HEK293 (cell line): ENCODE measurements around the gene FAM110D.

Source experiments
- CTCF ChIA-PET: fragments of 350-600 bp; formaldehyde crosslinking; extraction: SDS; loops from one replicate; lab custom pipeline; 2021; ENCODE audit warnings: antibody characterized with exemption; lab: Yijun Ruan, JAX
- POLR2A ChIA-PET: fragments of 300-600 bp; formaldehyde crosslinking; extraction: SDS; loops from one replicate; lab custom pipeline; 2020; ENCODE audit warnings: antibody characterized with exemption, inconsistent platforms; lab: Yijun Ruan, JAX
- H3K27ac ChIP-seq: fragments of 200-500 bp; sonication (Bioruptor generic); 2 replicates; pipeline ENCODE4 v1.5.1; 2014; ENCODE audit warnings: low read depth, low read length, control low read depth, inconsistent platforms; ENCODE audit errors: extremely low read depth
- H3K36me3 ChIP-seq, 2 experiments: fragments of 200-500 bp in 1 of 2; sonication (Bioruptor generic) in 1 of 2; 1 replicate in 1 of 2; 2 replicates in 1 of 2; pipeline ENCODE4 v1.5.1; 2014 to 2017; ENCODE audit warnings: inconsistent platforms in 2 of 2, low read length in 2 of 2; ENCODE audit not compliant: control insufficient read depth in 2 of 2, insufficient read depth in 1 of 2
- H3K4me1 ChIP-seq: fragments of 200-500 bp; sonication (Bioruptor generic); 2 replicates; pipeline ENCODE4 v1.5.1; 2014; ENCODE audit warnings: mild to moderate bottlenecking, low read length, inconsistent platforms; ENCODE audit not compliant: control insufficient read depth, insufficient read depth
- H3K4me3 ChIP-seq: 2 replicates; pipeline ENCODE4 v1.5.1; 2011; ENCODE audit warnings: low read depth, mild to moderate bottlenecking, control low read depth, low read length, moderate library complexity
- H3K9me3 ChIP-seq: fragments of 200-500 bp; sonication (Bioruptor generic); 2 replicates; pipeline ENCODE4 v1.5.1; 2014; ENCODE audit warnings: low read depth, low read length, inconsistent platforms; ENCODE audit not compliant: control insufficient read depth, insufficient read depth
- HOXA7 ChIP-seq: sonication (generic); formaldehyde crosslinking; IDR thresholded peaks from 2 replicates; pipeline ENCODE4 v1.8.1; 2022; ENCODE audit warnings: missing genetic modification reagents, borderline replicate concordance
- INSM2 ChIP-seq: fragments of 450-650 bp; formaldehyde crosslinking; IDR thresholded peaks from 2 replicates; pipeline ENCODE4 v1.5.1; 2016; ENCODE audit warnings: missing biosample characterization, missing genetic modification characterization
- PATZ1 ChIP-seq: fragments of 450-650 bp; formaldehyde crosslinking; IDR thresholded peaks from 2 replicates; pipeline ENCODE4 v1.5.1; 2016; ENCODE audit warnings: missing biosample characterization, missing genetic modification characterization
- SCRT1 ChIP-seq: fragments of 450-650 bp; formaldehyde crosslinking; IDR thresholded peaks from 2 replicates; pipeline ENCODE4 v1.5.1; 2016; ENCODE audit warnings: missing biosample characterization, missing genetic modification characterization, borderline replicate concordance
- SP7 ChIP-seq: fragments of 450-650 bp; formaldehyde crosslinking; IDR thresholded peaks from 2 replicates; pipeline ENCODE4 v1.5.1; 2016; ENCODE audit warnings: missing biosample characterization, missing genetic modification characterization
- ZNF18 ChIP-seq: fragments of 450-650 bp; formaldehyde crosslinking; IDR thresholded peaks from 2 replicates; pipeline ENCODE4 v1.5.1; 2016; ENCODE audit warnings: missing biosample characterization, missing genetic modification characterization
- ZNF239 ChIP-seq: fragments of 450-650 bp; formaldehyde crosslinking; IDR thresholded peaks from 2 replicates; pipeline ENCODE4 v1.5.1; 2016; ENCODE audit warnings: missing biosample characterization, missing genetic modification characterization
- ZNF311 ChIP-seq: fragments of 450-650 bp; formaldehyde crosslinking; IDR thresholded peaks from 2 replicates; pipeline ENCODE4 v1.5.1; 2017; ENCODE audit warnings: missing biosample characterization, missing genetic modification characterization, borderline replicate concordance
- ZNF341 ChIP-seq: fragments of 450-650 bp; formaldehyde crosslinking; IDR thresholded peaks from 2 replicates; pipeline ENCODE4; 2016; ENCODE audit warnings: low read depth, missing biosample characterization, missing genetic modification characterization
- ZNF366 ChIP-seq: fragments of 450-650 bp; formaldehyde crosslinking; conservative IDR thresholded peaks from 2 replicates; pipeline ENCODE4 v1.5.1; 2016; ENCODE audit warnings: missing biosample characterization, missing genetic modification characterization
- ZNF426 ChIP-seq: fragments of 450-650 bp; formaldehyde crosslinking; IDR thresholded peaks from 2 replicates; pipeline ENCODE4 v1.5.1; 2017; ENCODE audit warnings: missing biosample characterization, missing genetic modification characterization, mild to moderate bottlenecking, inconsistent platforms, moderate library complexity
- ZNF518A ChIP-seq: fragments of 450-650 bp; formaldehyde crosslinking; conservative IDR thresholded peaks from 2 replicates; pipeline ENCODE4 v1.5.1; 2016; ENCODE audit warnings: low read depth, missing biosample characterization, missing genetic modification characterization
- ZNF704 ChIP-seq: fragments of 450-650 bp; formaldehyde crosslinking; IDR thresholded peaks from 2 replicates; pipeline ENCODE4 v1.5.1; 2016; ENCODE audit warnings: missing biosample characterization, missing genetic modification characterization
- ZNF792 ChIP-seq: fragments of 450-650 bp; formaldehyde crosslinking; IDR thresholded peaks from 2 replicates; pipeline ENCODE4 v1.5.1; 2016; ENCODE audit warnings: missing biosample characterization, missing genetic modification characterization
- ZSCAN16 ChIP-seq: fragments of 450-650 bp; formaldehyde crosslinking; IDR thresholded peaks from 2 replicates; pipeline ENCODE4 v1.5.1; 2016; ENCODE audit warnings: missing biosample characterization, missing genetic modification characterization

FAM110D gene

GRCh38 chr1:26164861-26165842, 6.3 kb downstream of the FAM110D start (continued):
- TF ChIP-seq ZNF518A (tag by site-specific recombination) (no peak), SP7 (tag by site-specific recombination) (no peak), INSM2 (tag by site-specific recombination) (no peak), ZNF311 (tag by site-specific recombination) (no peak), ZNF426 (tag by site-specific recombination) (no peak), ZNF239 (tag by site-specific recombination) (no peak), HOXA7 (CRISPR knock-in tag) (no peak), SCRT1 (tag by site-specific recombination) (no peak), ZSCAN16 (tag by site-specific recombination) (no peak), ZNF341 (peak; percentile 53), ZNF366 (no peak), PATZ1 (tag by site-specific recombination) (peak; percentile 35; the same call in 1 of the 2 replicates)

GRCh38 chr1:26166719-26167281, 7.9 kb downstream of the FAM110D start:
- Histone ChIP-seq H3K9me3 (no peaks in the 10 kb centered on the region), H3K4me1 (peaks cover 7% of the 10 kb centered on the region; the same call in 1 of the 2 replicates)
- CTCF ChIA-PET: no interaction called here
- POLR2A ChIA-PET: no interaction called here
- TF ChIP-seq ZNF704 (no peak), ZNF18 (peak; percentile 75), ZNF792 (tag by site-specific recombination) (no peak)
- TF ChIP-seq, all 188 proteins: peak for 1
- H3K27ac ChIP-seq: no peak overlapping the region
- H3K36me3 ChIP-seq: peaks cover 0 to 8% of the 10 kb centered on the region in 2 experiments; a peak in 1 of 3 replicates
- no peak overlapping the region for H3K4me3 ChIP-seq
